Keratinocyte (primary cell): ENCODE results near the gene SOX5. TPM values are rescaled to one million over a fixed set of nuclear protein-coding genes. Genes with fewer than 3 reads are reported as not detected.

Experiments used
- DNase-seq: peaks from one replicate; pipeline ENCODE4 v3.0.0-alpha.2; 2011; ENCODE audit warnings: low read depth, missing footprints, low spot score
- FAIRE-seq: peaks from 2 replicates; lab custom pipeline; 2011; peaks lifted over from hg19 to GRCh38; lab: Jason Lieb, UNC
- H2AFZ ChIP-seq: 2 replicates; pipeline ENCODE4 v1.6.0; 2012; ENCODE audit warnings: low read length, control low read depth, inconsistent platforms; ENCODE audit not compliant: control insufficient read depth
- H3K27ac ChIP-seq: 2 replicates; pipeline ENCODE4 v1.5.1; 2011; ENCODE audit warnings: low read length; ENCODE audit not compliant: control insufficient read depth, insufficient read depth
- H3K27me3 ChIP-seq: 3 replicates; pipeline ENCODE4 v1.6.0; 2011; ENCODE audit warnings: low read length; ENCODE audit not compliant: control insufficient read depth, insufficient read depth; ENCODE audit errors: extremely low read depth
- H3K36me3 ChIP-seq, 2 experiments: 2 replicates in 1 of 2; 3 replicates in 1 of 2; pipeline ENCODE4 v1.5.1; 2011; ENCODE audit warnings: low read length in 2 of 2, mild to moderate bottlenecking in 1 of 2; ENCODE audit not compliant: control insufficient read depth in 2 of 2, insufficient read depth in 2 of 2; ENCODE audit errors: extremely low read depth in 1 of 2
- H3K4me1 ChIP-seq: 3 replicates; pipeline ENCODE4 v1.5.1; 2011; ENCODE audit warnings: low read length; ENCODE audit not compliant: control insufficient read depth, insufficient read depth; ENCODE audit errors: extremely low read depth
- H3K4me2 ChIP-seq: 3 replicates; pipeline ENCODE4 v1.6.0; 2011; ENCODE audit warnings: low read depth, low read length; ENCODE audit not compliant: control insufficient read depth, insufficient read depth; ENCODE audit errors: extremely low read depth
- H3K4me3 ChIP-seq, 3 experiments: fragments of 200-600 bp in 1 of 3; sonication (generic) in 1 of 3; 2 replicates in 2 of 3; 3 replicates in 1 of 3; pipeline ENCODE4 v1.5.1; 2011 to 2016; ENCODE audit warnings: low read length in 3 of 3, mild to moderate bottlenecking in 3 of 3, control low read depth in 2 of 3, inconsistent platforms in 1 of 3, low read depth in 1 of 3, mixed read lengths in 1 of 3, mixed run types in 1 of 3, moderate library complexity in 1 of 3; ENCODE audit not compliant: control insufficient read depth in 2 of 3, insufficient read depth in 2 of 3; ENCODE audit errors: extremely low read depth in 1 of 3
- H3K79me2 ChIP-seq: 2 replicates; pipeline ENCODE4 v1.6.0; 2012; ENCODE audit warnings: low read length; ENCODE audit not compliant: control insufficient read depth, insufficient read depth
- H3K9ac ChIP-seq: 3 replicates; pipeline ENCODE4 v1.6.0; 2011; ENCODE audit warnings: low read length; ENCODE audit not compliant: control insufficient read depth, insufficient read depth; ENCODE audit errors: extremely low read depth
- H3K9me1 ChIP-seq: 3 replicates; pipeline ENCODE4 v1.6.0; 2011; ENCODE audit warnings: low read length; ENCODE audit not compliant: control insufficient read depth, insufficient read depth; ENCODE audit errors: extremely low read depth
- H3K9me3 ChIP-seq: 2 replicates; pipeline ENCODE4 v1.5.1; 2012; ENCODE audit warnings: low read depth, low read length; ENCODE audit not compliant: control insufficient read depth
- H4K20me1 ChIP-seq: 3 replicates; pipeline ENCODE4 v1.6.0; 2011; ENCODE audit warnings: low read length; ENCODE audit not compliant: control insufficient read depth, insufficient read depth; ENCODE audit errors: extremely low read depth
- EZH2 ChIP-seq: IDR thresholded peaks from one replicate; pipeline ENCODE4 v1.6.1; 2012; ENCODE audit warnings: inconsistent platforms, mild to moderate bottlenecking, low read length, moderate library complexity
- dilution Hi-C: fragments of 300-500 bp; cut with MboI; formaldehyde crosslinking; loops from one replicate; pipeline ENCODE4 v1.7.0; 2020; ENCODE audit warnings: low sequenced_read_pairs; ENCODE audit not compliant: extremely low pct_ligation_motif_present
- polyA plus RNA-seq, 5 experiments: library from polyadenylated mRNA; depleted of rRNA in 3 of 5; stranded (reverse) in 3 of 5; stranded (forward) in 1 of 5; unstranded in 1 of 5; fragments of >200 nt; gene quantifications; 1 replicate in 1 of 5; 2 replicates in 3 of 5; 3 replicates in 1 of 5; pipeline versions ENCODE4 v1.2.1 to v1.2.3, GENCODE V29; 2011 to 2012; ENCODE audit warnings: missing spikeins in 2 of 5, low read depth in 1 of 5, low replicate concordance in 1 of 5
- TF ChIP-seq, protein P1 (sequence below), 3 experiments: IDR thresholded peaks in 1 of 3; conservative IDR thresholded peaks in 1 of 3; optimal IDR thresholded peaks in 1 of 3; 2 replicates in 2 of 3; 3 replicates in 1 of 3; pipeline versions ENCODE3 to v1.5.1; 2011; ENCODE audit warnings: low read length in 3 of 3, mild to moderate bottlenecking in 3 of 3, moderate library complexity in 2 of 3, control low read depth in 1 of 3, inconsistent platforms in 1 of 3; ENCODE audit not compliant: insufficient read depth in 2 of 3; ENCODE audit errors: extremely low read depth in 1 of 3

Gene SOX5
- polyA plus RNA-seq, 1 donor (not counting 4 experiments of a cell fraction or from before 2014, with no cell fraction given), result not detected

DNA sequence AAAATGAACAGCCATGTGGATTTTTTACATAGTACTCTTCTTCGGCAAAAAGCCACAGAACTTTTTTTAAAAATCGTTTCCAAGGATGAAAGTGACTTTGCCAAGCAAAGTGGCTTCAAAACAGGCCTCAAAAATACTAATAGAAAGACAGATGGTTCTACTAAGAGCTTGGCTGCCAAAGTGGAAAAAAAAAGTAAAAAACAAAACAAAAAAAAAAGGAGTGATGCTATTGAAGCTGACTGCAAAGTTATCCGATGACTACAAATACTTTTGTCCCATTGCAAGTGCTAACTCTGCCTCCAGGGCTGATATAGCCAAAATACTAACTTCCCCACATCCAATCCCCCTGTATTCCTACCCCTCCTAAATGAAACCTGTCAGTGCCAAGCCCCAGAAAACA, 277.6 kb downstream of the SOX5 start:
- H3K36me3 ChIP-seq, result no peaks in the 10 kb centered on the region
- no peaks in the 10 kb centered on the region for H3K9me3 ChIP-seq
- H3K27me3 ChIP-seq, result no peaks in the 10 kb centered on the region
- H4K20me1 ChIP-seq, result no peaks in the 10 kb centered on the region
- H3K9me1 ChIP-seq, result no peaks in the 10 kb centered on the region
- H3K4me3 ChIP-seq, result no peak overlapping the region
- no peak overlapping the region for H3K9ac ChIP-seq
- FAIRE-seq (no peak), DNase-seq (no peak)
- no peaks in the 10 kb centered on the region for H3K4me1 ChIP-seq
- H3K27ac ChIP-seq, result no peak overlapping the region
- no peaks in the 10 kb centered on the region for H3K79me2 ChIP-seq
- no peak overlapping the region for H2AFZ ChIP-seq
- TF ChIP-seq EZH2, result no peak
- TF ChIP-seq, protein P1, sequence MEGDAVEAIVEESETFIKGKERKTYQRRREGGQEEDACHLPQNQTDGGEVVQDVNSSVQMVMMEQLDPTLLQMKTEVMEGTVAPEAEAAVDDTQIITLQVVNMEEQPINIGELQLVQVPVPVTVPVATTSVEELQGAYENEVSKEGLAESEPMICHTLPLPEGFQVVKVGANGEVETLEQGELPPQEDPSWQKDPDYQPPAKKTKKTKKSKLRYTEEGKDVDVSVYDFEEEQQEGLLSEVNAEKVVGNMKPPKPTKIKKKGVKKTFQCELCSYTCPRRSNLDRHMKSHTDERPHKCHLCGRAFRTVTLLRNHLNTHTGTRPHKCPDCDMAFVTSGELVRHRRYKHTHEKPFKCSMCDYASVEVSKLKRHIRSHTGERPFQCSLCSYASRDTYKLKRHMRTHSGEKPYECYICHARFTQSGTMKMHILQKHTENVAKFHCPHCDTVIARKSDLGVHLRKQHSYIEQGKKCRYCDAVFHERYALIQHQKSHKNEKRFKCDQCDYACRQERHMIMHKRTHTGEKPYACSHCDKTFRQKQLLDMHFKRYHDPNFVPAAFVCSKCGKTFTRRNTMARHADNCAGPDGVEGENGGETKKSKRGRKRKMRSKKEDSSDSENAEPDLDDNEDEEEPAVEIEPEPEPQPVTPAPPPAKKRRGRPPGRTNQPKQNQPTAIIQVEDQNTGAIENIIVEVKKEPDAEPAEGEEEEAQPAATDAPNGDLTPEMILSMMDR (optimal IDR thresholded peaks at IDR 0.05 in 1 of 3, IDR thresholded peaks at IDR 0.05 in 1 of 3, conservative IDR thresholded peaks at IDR 0.05 in 1 of 3; ENCODE audit: extremely low read depth in 1 of 3, insufficient read depth in 2 of 3, low read length in 3 of 3), result no peak
- dilution Hi-C loops, result no loop called here
- H3K4me2 ChIP-seq, result no peak overlapping the region

DNA sequence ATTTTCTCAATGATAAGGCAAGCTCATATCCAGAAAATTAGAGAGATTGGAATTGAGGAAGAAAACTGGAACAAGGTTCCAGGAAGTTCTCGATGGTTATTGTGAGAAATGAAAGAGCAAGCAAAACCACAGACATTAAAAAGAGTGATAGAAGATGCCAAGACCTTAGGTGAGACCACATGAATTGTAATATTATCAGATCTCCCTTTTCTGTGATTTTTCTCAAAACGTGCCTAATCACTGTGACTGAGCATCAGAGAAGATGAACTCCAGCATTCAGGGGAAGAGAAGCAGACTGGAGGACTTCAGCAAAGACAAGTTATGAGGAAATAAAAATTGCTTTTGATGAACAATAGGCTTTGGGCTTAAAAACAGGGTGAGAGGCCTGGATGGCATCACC, 278.8 kb downstream of the SOX5 start:
- Histone ChIP-seq H3K4me3 (no peak overlapping the region), H3K4me1 (no peaks in the 10 kb centered on the region), H3K27me3 (no peaks in the 10 kb centered on the region), H3K9ac (no peak overlapping the region), H3K9me3 (no peaks in the 10 kb centered on the region), H3K79me2 (no peaks in the 10 kb centered on the region), H4K20me1 (no peaks in the 10 kb centered on the region), H3K36me3 (no peaks in the 10 kb centered on the region), H2AFZ (no peak overlapping the region), H3K9me1 (no peaks in the 10 kb centered on the region), H3K27ac (no peak overlapping the region), H3K4me2 (no peak overlapping the region)
- TF ChIP-seq, protein P1 (optimal IDR thresholded peaks at IDR 0.05 in 1 of 3, IDR thresholded peaks at IDR 0.05 in 1 of 3, conservative IDR thresholded peaks at IDR 0.05 in 1 of 3; ENCODE audit: extremely low read depth in 1 of 3, insufficient read depth in 2 of 3, low read length in 3 of 3), result no peak
- no peak for TF ChIP-seq EZH2
- dilution Hi-C loops, result no loop called here
- FAIRE-seq (no peak), DNase-seq (no peak)
